NCI-H82 treated with DMSO at 0.1 percent for 48 hours (cell line): ENCODE measurements around the gene TRAPPC8.

Source experiments
- DNase-seq: peaks from one replicate; lab custom pipeline; 2025; ENCODE audit not compliant: unreplicated experiment; lab: John Stamatoyannopoulos, UW

The TRAPPC8 gene

DNA sequence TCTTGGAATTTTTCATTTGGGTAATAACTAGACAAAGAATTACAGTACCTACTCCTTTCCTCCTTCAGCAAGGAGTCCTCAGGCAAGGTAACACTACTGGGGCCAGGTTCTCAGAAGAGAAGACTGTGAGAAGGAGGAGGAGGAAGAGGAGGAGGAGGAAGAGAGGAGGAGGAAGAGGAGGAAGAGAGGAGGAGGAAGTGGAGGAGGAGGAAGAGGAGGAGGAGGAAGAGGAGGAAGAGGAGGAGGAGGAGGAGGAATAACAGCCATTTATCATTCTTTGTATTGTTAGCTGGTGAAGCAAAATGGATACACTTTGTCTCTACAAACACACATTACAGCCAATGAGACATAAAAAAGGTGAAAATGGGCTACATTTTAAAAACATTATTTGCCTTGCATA is 149.4 kb downstream of the TRAPPC8 start:
- DNase-seq: no peak

DNA sequence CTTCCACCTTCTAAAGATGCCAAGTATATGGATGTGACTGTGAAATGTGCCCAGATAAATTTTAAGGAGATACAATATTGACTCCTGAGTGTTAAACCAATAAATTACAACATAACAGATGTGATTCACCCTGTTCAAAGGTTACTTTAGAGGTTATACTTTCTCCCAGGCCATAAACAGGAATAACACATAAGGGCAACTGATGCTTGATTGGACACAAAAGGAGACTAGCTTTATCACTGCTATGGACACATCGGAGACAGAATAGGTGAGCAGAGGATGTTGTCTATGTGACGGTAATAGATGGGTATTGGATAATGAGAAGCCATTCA is 150.4 kb downstream of the TRAPPC8 start:
- no peak for DNase-seq

DNA sequence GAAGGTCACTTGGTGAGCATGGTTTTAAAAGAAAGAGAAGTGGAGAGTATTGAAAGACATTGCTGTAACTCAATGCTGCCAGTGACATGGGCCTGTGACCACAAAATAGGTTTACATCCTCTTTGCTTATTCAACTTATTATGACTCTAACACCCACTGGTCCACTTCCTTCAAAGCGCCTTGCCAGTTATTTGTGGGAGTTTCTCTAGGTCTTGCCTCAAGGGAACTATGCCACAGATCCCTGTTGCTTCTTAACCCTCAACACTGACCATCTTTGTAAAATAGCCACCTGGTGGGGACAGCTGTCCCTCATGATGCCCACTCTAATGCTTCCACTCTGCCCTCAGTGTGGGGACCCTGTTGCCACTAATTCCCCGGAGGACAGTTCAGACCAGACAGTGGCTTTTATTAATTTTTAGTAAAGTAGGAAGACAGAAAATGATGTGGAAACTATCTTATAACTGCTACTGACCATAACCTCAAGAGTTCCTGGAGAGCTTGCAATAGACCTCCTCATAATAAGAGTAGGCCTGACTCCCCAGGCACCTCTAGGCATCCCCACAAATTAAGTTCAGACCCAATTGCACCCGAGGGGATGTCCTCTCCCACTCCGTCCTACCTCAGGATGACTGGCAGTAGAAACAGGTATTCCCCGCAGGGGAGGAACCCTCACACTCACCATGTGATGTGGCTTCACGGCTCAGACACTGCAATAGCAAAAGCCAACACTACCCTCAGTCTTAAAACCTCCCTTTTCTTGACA is 150.9 kb downstream of the TRAPPC8 start:
- no peak for DNase-seq

DNA sequence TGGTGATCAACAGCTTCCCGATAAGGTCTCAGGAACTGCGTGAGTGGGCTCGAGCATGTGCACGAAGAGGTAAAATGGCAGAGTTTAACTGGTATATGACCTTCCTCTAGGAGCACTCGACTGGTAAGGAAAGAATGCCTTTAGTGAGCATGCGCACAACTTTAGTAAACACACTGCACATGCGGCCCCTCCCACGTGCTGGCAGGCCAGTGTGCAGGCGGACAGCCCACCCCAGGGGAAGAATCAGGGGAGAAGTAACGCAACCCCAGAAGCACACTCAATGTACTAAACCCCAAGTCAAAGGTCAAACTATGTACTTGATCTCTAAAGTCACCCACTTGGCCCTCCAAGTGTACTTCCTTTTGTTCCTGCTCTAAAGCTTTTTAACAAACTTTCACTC is 153.5 kb downstream of the TRAPPC8 start:
- DNase-seq: no peak

DNA sequence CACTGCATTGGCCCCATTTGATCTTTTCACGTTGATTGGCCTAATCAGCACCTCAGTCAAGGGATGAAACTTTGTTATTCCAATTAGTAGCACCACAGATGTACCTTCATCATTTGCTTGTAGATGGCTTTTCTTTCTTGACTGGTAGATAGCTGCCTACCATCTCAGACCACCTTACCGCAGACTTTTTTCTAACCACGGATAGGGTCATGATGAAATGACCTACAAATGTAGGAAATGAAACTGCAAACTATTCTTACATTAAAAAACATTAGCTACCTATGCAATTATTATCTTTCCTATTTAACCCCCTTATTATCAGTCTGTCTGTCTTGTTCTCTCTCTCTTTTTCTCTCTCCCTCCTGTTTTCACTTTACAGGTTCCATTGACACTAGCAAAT is 159.9 kb downstream of the TRAPPC8 start:
- DNase-seq: no peak
